Stimulated activated CD8-positive, alpha-beta memory T cell treated with anti-CD3 and anti-CD28 coated beads, Interleukin-12 subunit alpha, Interleukin-12 subunit beta, amount 100 ng/mL, for 1 hour (primary cell): ENCODE data around the gene TMEM45A.
"Not testable (repeated sequence)": the region's sequence is repeated elsewhere in the genome, so short reads cannot be mapped to it uniquely, and the experiment has no call there.

Source experiments
- DNase-seq: peaks from one replicate; pipeline ENCODE4 v3.0.0-alpha.2; 2020; ENCODE audit warnings: low read depth

The TMEM45A gene

DNA sequence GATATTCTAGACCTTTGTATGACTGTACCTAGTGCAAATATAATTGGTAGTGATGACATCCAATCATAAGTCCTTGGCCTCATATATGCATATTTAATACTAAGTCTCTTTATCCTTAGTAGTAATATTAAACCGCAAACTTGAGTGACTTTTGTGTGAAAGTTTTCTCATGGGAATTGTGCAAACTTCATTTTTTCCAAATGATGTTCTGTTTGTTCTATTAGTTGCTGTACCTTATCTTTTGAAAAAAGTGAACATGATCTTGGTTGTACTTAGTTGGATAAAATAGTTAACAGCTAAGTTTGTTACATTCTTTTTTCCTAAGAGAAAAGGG, 43.2 kb downstream of the TMEM45A start:
- no peak for DNase-seq

- no peak for DNase-seq
Measured at GRCh38 chr3:100536093-100536492, 43.7 kb downstream of the TMEM45A start.

GRCh38 chr3:100537646-100538338, 45.4 kb downstream of the TMEM45A start:
- DNase-seq: no peak

DNA sequence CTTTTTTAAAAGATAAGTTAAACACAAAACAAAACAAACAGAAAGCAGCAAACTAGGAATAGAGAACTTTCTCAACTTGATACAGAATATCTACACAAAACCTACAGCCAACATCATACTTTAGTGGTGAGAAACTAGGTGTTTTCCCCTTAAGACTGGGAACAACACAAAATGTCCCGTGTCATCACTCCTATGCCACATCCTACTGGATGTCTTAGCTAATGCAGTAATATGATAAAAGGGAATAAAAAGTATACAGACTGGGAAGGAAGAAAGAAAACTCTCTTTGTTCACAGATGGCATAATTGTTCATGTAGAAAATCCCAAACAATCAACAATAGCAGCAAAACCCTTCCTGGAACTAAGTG, 45.9 kb downstream of the TMEM45A start:
- no peak for DNase-seq

GRCh38 chr3:100540791-100541334, 48.4 kb downstream of the TMEM45A start:
- DNase-seq: no peak

- not testable (repeated sequence) for DNase-seq
Measured at GRCh38 chr3:100541428-100541827, 49.0 kb downstream of the TMEM45A start.

DNA sequence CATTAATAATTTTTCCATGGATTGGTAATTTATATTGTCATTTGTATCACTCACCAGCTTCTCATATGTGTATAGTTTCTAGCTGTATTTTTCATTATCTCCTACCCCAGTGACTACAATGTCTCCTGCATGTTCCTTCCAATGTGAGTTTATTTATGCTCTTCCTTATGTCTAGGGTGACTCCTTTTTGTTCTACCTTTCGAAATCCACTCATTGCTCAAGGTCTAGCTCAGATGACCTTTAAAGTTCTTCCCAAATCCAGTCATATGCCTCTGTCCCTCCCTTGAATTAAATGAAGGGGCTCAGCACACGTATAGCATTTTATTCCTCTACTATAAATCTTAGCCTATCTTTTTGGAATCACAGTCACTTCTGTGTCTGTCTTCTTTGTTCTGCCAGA, 53.0 kb downstream of the TMEM45A start:
- no peak for DNase-seq

DNA sequence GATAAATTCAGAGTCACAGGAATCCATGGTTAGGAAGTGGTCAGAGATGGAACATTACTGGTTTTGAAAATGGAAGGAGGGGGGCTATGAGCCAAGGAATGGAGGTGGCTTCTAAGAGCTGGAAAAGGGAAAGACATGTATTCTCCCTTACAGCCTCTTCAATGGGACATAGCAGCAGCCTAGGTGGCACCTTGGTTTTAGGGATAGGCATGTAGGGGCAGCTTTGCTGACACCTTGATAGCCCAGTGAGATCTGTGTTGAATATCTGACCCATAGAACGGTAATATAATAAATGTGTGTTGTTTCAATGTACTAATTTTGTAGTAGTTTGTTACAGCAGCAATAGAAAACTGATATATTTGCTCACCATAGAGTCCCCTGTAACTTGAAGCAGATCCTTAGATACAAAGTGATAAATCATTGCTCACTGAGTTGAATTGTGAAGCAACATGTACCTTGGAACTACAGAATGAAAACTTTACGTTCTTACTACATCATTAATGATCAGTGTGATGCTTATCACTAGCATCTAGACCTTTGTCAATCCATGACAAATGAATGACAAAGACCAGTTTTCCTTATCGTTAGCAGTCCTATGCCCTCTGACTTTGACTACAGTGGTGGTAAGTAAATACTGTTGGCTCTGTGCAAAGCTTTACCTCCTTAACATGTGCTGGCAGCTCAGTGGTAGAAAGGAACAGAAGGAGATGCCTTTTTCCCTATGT, 53.8 kb downstream of the TMEM45A start:
- no peak for DNase-seq

GRCh38 chr3:100548053-100548452, 55.6 kb downstream of the TMEM45A start:
- DNase-seq: no peak

GRCh38 chr3:100553618-100554372, 61.4 kb downstream of the TMEM45A start:
- DNase-seq: no peak

DNA sequence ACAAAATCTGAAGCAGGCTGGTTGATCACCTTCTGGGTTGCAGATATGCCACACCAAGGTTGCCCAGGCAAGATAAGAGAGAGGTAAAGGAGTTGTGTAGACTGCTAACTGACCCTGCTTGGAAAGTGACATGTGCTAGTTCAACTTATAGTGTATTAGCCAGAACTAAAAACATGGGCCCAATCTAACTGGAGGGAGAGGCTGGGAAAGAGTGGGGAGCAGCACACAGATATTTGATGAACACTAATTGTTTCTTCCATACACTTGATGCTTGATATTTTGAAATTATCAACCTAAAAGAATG, 61.9 kb downstream of the TMEM45A start:
- no peak for DNase-seq

- DNase-seq: no peak
Measured at GRCh38 chr3:100556673-100557310, 64.4 kb downstream of the TMEM45A start.

DNA sequence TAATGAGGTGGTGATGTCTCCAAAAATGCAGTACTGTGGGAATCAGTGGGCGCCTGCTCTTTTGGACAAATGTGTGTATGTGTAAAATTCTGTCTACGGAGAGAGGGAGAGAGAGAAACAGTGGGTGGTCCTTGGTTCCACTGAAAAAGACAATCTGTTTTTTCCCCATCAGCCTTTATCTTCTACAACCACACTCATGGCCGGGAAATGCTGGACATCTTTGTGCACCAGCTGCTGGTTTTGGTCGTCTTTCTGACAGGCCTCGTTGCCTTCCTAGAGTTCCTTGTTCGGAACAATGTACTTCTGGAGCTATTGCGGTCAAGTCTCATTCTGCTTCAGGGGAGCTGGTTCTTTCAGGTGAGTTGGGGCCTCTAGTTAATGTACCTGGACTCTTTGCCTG, 65.8 kb downstream of the TMEM45A start:
- DNase-seq: no peak

- no peak for DNase-seq
Measured at GRCh38 chr3:100560426-100560825, 68.0 kb downstream of the TMEM45A start.

DNA sequence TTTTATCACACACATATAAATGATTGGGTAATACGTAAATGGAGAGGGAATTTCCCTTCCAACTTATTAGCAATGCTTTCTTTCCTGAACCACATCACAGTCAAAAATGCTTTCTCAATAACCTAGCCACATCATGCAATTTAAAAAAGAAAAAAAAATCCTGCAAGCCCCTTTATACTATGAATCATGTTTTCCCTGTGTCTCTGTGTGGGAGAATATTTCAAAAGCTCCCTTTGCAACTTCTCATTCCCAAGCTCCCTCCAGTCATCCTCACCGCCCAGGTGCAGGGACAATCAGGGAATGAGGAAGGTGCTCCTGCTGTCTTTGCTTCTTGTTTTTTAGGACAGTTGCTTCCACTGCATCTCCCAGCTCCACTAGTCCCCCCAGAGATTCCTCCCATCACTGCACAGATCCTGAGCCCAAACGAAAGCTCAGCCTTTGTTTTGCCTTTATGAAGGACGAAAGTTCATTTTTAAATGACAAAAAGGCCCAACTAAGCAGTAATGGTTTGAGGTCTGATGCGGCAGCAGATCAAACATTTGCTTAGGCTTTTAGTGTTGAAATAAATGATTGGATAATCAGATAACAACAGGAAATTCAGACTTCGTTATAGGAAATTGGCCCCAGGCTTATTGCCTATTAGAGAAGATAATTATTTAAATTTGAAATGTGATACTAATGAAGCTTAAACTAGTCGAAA, 69.2 kb downstream of the TMEM45A start:
- no peak for DNase-seq

DNA sequence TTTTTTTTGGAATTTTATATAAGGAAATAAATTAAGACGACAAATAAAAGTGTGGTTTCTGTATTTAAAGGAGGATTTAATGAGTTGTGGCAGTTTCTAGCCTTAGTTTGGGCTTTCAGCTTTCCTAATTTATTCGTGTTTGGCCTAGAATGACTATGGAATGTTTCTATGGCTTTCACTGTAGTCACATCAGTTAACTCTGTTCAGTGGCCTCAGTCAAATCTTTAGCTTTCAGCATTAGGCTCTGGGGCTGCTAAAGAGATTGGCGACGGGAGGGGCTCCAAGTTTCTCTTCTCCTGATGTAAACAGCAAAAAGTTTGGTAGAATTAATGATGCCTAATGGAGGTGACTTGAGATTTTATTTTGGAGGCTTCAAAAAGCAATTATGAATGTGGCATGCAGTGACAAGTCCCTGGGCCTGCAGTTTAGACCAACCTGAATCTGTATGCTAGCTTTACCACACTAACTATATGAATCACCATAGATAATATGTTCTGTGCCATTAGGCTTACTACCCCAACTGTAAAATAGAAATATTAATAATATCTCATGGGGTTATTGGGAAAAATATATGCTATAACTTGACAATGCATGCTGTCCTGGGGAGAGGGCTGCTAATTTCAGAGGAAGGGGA, 69.9 kb downstream of the TMEM45A start:
- DNase-seq: no peak

DNA sequence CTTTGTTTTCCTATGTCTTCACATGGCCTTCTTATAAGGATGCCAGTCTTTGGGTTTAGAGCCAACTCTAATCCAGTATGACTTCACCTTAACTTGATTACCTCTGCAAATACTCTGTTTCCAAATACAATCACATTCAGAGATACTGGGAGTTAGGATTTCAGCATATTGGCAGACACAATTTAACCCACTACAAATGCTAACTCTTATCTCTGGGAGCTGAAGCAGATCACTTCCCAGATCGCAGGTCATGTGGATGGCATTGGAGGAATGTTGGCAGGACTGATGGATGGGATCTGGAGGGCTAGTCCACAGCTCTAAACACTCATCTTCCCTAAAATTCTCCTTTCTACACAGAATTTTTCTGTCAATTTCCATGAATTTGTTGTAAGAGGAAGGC, 70.8 kb downstream of the TMEM45A start:
- no peak for DNase-seq

DNA sequence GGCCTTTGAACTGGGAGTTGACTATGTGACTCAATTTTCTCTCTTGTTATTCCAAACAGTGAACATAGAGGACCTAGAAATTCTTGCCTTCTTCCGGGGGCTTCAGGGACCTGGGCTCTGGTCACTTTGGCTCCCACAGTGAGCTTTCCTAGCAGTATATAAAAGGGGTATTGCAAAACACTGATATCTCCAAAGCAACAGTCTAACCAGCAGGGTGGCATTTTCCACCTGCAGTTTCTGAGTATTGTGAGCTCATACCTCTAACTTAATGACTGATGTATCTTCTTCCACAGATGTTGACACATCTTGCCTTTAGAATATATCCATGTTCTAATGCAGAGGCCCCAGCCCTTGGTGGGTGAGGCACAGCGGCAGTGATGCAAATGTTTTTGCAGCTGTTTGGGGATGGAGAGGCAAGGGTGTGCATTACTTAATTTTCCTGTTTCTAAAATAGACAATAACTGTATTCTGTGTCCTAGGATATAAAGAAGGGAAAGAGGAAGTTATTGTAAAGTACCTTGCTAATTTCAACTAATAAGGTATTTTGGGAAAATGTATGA, 71.3 kb downstream of the TMEM45A start:
- no peak for DNase-seq

DNA sequence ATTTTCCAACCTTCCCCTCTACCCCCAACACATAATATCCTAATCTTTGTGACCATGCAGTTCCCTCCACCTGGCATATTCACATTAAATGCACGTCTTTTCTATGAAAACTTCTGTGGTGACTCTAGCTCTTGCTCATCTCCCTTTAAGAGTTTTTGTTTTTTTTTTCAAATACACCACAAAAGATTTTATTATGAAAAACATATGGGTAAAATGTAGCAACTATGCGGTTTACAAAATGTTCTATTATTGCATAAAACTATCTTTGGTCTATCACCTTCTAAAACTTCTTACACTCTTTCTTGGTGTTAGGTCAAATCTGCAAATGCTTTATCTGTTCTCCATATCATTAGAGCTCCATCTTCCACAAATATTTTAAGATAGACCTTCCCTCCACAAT, 78.4 kb downstream of the TMEM45A start:
- no peak for DNase-seq

GRCh38 chr3:100574536-100574935, 82.1 kb downstream of the TMEM45A start:
- no peak for DNase-seq

DNA sequence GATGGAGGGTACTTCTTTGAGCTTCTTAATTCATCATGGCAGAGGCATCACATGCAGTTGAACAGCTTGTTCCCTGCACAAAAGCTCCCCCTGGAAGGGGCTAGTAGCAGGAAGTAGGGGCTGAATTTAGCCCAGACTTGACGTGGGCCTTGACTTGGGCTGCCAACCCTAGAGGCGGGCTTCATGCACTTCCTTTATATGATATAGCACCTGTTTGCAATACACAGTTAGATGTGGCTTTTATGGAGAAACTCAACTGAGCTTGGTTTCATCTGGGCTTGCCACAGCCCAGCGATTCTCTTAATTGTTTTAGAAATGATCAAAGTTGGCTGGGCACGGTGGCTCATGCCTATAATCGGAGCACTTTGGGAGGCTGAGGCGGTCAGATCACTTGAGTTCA, 83.3 kb downstream of the TMEM45A start:
- DNase-seq: no peak
